ENCODE measurements around the gene SYT7. TPM values are rescaled to one million over a fixed set of nuclear protein-coding genes. Genes with fewer than 3 reads are reported as not detected.

SYT7 gene
- total and polyA plus RNA-seq, 5 donors = 17.4 to 48.3 (median 40.3) TPM

DNA sequence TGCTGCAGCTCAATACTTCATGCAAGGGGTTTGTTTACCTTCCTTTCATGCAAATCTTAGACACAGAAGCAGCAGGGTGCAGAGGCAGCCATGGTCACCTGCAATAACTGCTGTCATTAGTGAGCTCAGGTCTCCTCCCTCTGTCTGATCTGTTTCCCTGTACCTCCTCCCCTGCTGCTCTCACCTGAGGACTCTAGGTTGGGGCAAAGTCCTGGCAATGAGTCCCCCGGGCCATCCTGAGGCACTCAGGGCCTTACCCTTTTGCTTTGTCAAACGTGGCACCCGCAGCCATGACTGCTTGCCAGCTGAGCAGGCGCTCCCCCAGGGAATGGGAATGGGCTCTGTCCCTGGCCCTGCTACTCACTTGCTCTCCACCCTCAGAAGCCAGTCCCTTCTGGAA is 68.4 kb downstream of the SYT7 start:
- 75% methylated on average over 4 of the region's 4 CpGs for WGBS
- H3K27me3 ChIP-seq (ENCODE audit: control insufficient read depth, insufficient read depth) = no peaks in the 10 kb centered on the region
- no peak for ATAC-seq
- intact Hi-C loops (cut with DNase I) = loop anchor here in 2 of 4 donors (10.0 kb wide), 2 partner anchors 58 to 68 kb away; no protein-coding TSS in a partner anchor
- peak in 1 of 3 donors; percentile 26 for DNase-seq
- H3K4me1 ChIP-seq (ENCODE audit: control insufficient read depth, insufficient read depth, low read length) = no peaks in the 10 kb centered on the region
- no peaks in the 10 kb centered on the region for H3K9me3 ChIP-seq (ENCODE audit: control insufficient read depth, low read length)
- H3K27ac ChIP-seq (ENCODE audit: low read length) = no peak overlapping the region
- no peak overlapping the region for H3K4me3 ChIP-seq (ENCODE audit: low read length)

DNA sequence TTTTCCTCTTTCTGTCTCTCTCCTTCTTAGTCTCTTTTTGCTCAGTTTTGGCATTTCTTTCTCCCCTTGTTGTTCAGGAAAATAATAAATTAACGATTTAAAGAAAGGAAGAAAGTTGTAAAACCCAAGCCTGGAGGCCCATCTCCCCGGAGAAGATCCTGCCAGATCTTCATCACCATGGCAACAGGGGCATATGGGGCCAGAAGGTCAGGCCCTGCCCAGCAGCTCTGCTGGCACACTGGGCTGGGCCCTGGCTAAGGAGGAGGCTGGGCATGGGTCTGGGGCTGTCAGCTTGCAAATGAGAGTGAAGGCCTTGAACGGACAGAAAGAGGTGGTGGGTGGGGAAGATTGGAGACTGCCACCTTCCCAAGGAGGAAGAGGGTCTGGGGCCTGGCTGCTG is 69.5 kb downstream of the SYT7 start:
- Histone ChIP-seq H3K27me3 (ENCODE audit: control insufficient read depth, insufficient read depth) (no peaks in the 10 kb centered on the region), H3K4me3 (ENCODE audit: low read length) (no peak overlapping the region), H3K9me3 (ENCODE audit: control insufficient read depth, low read length) (no peaks in the 10 kb centered on the region), H3K27ac (ENCODE audit: low read length) (no peak overlapping the region), H3K4me1 (ENCODE audit: control insufficient read depth, insufficient read depth, low read length) (no peaks in the 10 kb centered on the region)
- intact Hi-C loops (cut with DNase I) = loop anchor here in 2 of 4 donors (10.0 kb wide), 2 partner anchors 57 to 67 kb away; no protein-coding TSS in a partner anchor
- DNase-seq = peak in 1 of 3 donors; percentile 18
- WGBS = 56% methylated on average over 3 of the region's 3 CpGs
- ATAC-seq = no peak

DNA sequence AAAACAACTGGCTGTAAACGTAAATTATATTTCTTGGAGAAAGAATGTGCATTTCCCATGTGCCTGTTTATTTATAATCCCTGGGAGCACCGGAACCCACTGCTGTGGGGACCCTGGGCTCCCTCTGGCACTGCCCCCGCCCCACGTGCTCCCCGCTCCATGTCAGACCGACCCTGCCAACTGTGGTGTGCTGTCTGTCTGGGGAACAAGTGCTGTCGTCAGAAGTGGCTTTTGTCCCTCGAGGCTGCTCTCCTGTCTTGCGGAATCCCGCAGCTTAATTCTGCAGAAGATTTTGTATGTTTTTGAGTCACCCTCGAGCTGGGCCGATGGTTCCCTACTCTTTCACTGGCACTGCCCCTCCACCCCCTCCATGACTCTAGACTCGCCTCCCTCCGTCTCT is 69.9 kb downstream of the SYT7 start:
- Histone ChIP-seq H3K4me1 (ENCODE audit: control insufficient read depth, insufficient read depth, low read length) (no peaks in the 10 kb centered on the region), H3K4me3 (ENCODE audit: low read length) (no peak overlapping the region), H3K27ac (ENCODE audit: low read length) (no peak overlapping the region), H3K27me3 (ENCODE audit: control insufficient read depth, insufficient read depth) (no peaks in the 10 kb centered on the region), H3K9me3 (ENCODE audit: control insufficient read depth, low read length) (no peaks in the 10 kb centered on the region)
- WGBS = 75% methylated on average over 14 of the region's 14 CpGs
- intact Hi-C loops (cut with DNase I) = loop anchor here in 2 of 4 donors (10.0 kb wide), 2 partner anchors 56 to 66 kb away; no protein-coding TSS in a partner anchor
- no peak for ATAC-seq
- DNase-seq = peak in 1 of 3 donors; percentile 42

DNA sequence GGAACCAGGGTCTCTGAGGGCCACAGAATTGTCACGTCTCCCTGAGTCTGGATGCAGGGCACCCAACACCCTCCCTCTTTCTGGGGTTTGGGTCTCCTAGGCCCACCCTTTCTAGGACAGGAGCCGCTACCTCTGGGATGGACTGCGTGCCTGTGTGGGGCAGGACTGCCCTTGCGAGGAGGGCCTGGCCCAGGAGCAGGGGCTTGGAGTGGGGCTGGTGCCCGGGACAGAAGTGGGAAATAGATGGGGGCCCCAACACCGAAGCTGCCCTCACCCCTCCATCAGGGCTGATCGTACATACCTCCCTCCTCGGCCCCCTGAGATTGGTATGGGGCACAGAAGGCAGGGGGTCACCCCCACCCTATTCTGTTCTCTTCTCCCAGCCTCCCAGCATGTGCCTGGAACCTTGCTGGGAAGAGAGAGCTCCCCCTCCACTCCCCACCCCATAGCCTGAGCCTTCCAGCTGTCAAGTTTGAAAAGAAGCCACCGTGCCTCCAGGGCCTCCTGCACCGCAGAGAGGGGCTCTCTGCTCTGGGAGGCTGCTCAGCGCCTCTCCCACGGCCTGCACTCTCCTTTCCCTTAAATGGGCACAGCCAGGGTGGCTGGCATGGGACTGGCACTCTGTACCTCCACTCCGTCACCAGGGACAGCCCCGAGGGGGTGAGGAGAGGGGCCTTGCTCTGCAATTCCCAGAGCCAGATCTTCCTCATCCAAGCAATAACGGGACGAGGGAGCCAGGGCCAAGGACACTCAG is 70.5 kb downstream of the SYT7 start:
- Histone ChIP-seq H3K4me1 (ENCODE audit: control insufficient read depth, insufficient read depth, low read length) (no peaks in the 10 kb centered on the region), H3K27me3 (ENCODE audit: control insufficient read depth, insufficient read depth) (no peaks in the 10 kb centered on the region), H3K27ac (ENCODE audit: low read length) (peak overlapping the region; percentile 16), H3K4me3 (ENCODE audit: low read length) (no peak overlapping the region), H3K9me3 (ENCODE audit: control insufficient read depth, low read length) (no peaks in the 10 kb centered on the region)
- intact Hi-C loops (cut with DNase I) = loop anchor here in 2 of 4 donors (10.0 kb wide), 2 partner anchors 56 to 66 kb away; no protein-coding TSS in a partner anchor
- ATAC-seq = peak in 1 of 2 donors; percentile 20
- WGBS = 77% methylated on average over 16 of the region's 16 CpGs
- DNase-seq = peak in 1 of 3 donors; percentile 18

DNA sequence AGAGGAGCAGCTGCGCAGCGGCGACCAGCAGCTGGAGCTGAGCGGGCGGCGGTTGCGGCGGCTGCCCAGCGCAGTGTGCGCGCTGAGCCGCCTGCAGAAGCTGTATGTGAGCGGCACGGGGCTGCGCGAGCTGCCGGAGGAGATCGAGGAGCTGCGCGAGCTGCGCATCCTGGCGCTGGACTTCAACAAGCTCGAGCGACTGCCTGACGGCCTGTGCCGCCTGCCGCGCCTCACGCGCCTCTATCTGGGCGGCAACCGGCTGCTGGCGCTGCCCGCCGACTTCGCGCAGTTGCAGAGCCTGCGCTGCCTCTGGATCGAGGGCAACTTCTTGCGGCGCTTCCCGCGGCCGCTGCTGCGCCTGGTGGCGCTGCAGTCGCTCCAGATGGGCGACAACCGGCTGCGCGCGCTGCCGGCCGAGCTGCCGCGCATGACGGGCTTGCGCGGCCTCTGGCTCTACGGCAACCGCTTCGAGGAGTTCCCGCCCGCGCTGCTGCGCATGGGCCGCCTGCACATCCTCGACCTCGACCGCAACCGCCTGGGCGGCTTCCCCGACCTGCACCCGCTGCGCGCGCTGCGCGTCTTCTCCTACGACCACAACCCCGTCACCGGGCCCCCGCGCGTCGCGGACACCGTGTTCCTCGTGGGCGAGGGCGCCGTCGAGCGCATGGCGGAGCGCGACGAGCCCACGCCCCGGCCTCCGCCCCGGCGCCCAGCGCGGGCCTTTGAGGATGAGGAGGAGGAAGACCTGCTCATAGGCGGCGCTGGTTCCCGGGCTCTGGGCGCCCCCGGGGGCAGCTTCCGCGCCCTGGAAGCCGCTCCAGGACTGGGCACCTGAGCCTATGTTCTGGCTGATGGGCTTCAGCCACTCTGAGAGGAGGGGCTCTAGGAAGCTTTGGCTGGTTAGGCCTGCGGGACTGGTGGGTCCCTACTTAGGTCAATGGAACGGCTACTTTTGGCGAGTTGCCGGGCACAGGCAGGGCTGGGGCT is 71.5 kb downstream of the SYT7 start:
- WGBS = 5% methylated on average over 117 of the region's 117 CpGs
- no peak overlapping the region for H3K27ac ChIP-seq (ENCODE audit: low read length)
- DNase-seq = peak; percentile 79 to 88 (median 88)
- intact Hi-C loops (cut with DNase I) = loop anchor here in 2 of 4 donors (10.0 kb wide), 2 partner anchors 55 to 65 kb away; no protein-coding TSS in a partner anchor
- H3K4me1 ChIP-seq (ENCODE audit: control insufficient read depth, insufficient read depth, low read length) = no peaks in the 10 kb centered on the region
- peak; percentile 83 to 85 for ATAC-seq
- peak overlapping the region; percentile 6 for H3K4me3 ChIP-seq (ENCODE audit: low read length)
- no peaks in the 10 kb centered on the region for H3K27me3 ChIP-seq (ENCODE audit: control insufficient read depth, insufficient read depth)
- H3K9me3 ChIP-seq (ENCODE audit: control insufficient read depth, low read length) = no peaks in the 10 kb centered on the region

DNA sequence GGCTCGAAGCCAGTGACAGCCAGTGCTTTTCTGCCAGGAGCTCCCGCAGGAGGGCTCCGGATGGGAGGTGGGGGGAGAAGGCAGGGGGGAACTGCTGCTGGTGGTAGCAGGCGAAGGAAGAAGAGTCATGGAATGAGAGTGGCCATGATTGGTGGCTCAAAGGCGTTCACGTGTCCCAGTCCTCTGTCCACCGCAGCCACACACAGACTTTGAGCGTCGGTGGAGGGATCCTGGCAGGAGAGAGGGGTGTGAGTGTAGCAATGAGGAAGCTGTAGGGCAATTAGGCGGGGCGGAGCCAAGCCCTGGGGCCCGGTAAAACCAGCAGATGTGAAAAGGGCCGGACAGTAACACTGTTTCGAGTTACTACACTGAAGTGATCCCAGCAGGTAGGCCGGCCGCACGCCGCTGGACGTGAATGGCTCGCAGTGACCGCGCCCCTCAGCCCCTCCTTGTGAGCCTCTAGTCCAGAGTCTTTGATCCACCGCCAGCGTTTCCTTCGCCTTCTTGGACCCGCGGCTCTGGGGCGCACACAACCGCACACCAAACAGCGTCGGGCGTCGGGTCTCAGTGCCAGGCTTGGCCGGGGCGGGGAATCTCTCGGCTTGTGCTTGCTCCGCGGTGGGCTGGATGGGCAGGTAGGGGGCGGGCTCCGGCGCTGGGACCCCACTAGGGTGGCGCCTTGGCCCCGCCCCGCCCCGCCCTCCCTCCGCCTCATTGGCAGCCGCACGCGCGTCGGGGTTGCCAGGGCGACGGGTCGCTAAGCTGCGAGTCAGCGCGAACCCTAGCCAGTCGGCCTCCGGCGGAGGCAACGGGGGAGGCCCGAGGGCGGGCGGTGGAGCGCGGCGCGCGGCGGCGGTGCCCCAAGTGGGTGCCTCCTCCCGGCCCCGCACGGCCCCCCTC is 72.7 kb downstream of the SYT7 start, which contains the start of gene LRRC10B:
Gene LRRC10B, plus strand, starts transcription at position 788 of the 900 bp plus-strand sequence. CDS start 250 bp downstream, outside the sequence.
- H3K4me1 ChIP-seq (ENCODE audit: control insufficient read depth, insufficient read depth, low read length) = no peaks in the 10 kb centered on the region
- peak within 1 kb of the TSS; percentile 6 for H3K4me3 ChIP-seq (ENCODE audit: low read length)
- WGBS = 4% methylated on average over 74 of the region's 74 CpGs
- no peaks in the 10 kb centered on the region for H3K9me3 ChIP-seq (ENCODE audit: control insufficient read depth, low read length)
- H3K27me3 ChIP-seq (ENCODE audit: control insufficient read depth, insufficient read depth) = no peaks in the 10 kb centered on the region
- DNase-seq (peak in 2 of 3 donors; percentile 66 to 76), ATAC-seq (peak in 1 of 2 donors; percentile 10)
- intact Hi-C loops (cut with DNase I) = no loop called here
- H3K27ac ChIP-seq (ENCODE audit: low read length) = no peak within 1 kb of the TSS

DNA sequence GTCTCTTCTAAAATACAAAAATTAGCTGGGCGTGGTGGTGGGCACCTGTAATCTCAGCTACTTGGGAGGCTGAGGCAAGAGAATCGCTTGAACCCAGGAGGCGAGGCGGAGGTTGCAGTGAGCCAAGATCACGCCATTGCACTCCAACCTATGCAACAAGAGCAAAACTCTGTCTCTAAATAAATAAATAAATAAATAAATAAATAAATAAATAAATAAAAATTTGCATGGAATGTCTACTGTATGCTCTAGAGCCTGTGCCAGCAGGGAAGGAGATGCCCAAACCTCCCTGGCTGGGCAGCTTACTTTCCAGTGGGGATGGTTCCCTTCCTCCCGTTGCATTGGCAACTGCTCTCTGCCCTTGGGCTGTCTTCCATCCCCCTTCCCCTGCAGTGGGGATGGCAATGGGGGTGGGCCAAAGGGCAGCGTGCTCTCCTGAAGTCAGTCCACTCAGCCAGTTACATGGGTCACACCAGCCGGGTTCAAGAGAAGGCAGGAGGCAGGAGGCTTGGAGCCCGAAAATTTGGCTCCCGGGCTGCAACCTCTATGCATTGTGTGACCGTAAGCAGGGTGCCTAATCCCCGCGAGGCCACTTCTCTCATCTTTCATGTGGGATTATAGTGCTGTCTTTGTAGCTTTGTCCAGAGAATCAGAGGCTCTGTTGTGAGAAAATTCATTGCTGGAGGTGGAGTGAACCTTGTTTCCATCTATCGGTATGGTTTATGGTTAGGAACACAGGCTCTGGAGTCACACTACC is 73.7 kb downstream of the SYT7 start:
- DNase-seq = peak in 1 of 3 donors; percentile 19
- no peak for ATAC-seq
- Histone ChIP-seq H3K27me3 (ENCODE audit: control insufficient read depth, insufficient read depth) (no peaks in the 10 kb centered on the region), H3K9me3 (ENCODE audit: control insufficient read depth, low read length) (no peaks in the 10 kb centered on the region), H3K27ac (ENCODE audit: low read length) (no peak overlapping the region), H3K4me1 (ENCODE audit: control insufficient read depth, insufficient read depth, low read length) (no peaks in the 10 kb centered on the region), H3K4me3 (ENCODE audit: low read length) (no peak overlapping the region)
- intact Hi-C loops (cut with DNase I) = no loop called here
- 74% methylated on average over 14 of the region's 14 CpGs for WGBS

DNA sequence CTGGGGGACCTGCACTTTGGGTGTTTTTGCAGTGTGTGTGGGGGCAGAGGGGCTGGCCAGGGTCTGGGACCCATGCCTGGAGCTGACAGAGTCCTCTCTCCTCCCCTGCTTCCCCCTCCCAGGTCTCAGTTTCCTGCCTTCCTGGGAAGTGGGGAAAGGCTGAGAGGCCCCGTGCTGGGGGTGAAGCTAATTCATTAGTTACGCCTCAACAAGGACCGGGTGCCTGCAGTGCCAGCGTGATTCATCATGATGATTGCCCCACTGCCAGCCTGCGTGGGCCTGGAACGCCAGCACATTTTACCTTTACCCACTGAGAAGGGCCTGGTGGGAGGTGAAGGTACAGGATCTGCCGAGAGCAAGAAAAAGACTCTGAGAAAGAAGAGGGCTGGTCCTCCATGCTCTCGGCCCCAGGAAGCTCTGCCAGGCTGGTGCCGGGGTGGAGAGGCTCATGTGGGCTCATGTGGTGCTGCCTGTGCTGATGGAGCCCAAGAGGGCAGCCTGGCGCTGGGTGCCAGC is 75.2 kb downstream of the SYT7 start:
- H3K9me3 ChIP-seq (ENCODE audit: control insufficient read depth, low read length) = no peaks in the 10 kb centered on the region
- H3K4me1 ChIP-seq (ENCODE audit: control insufficient read depth, insufficient read depth, low read length) = no peaks in the 10 kb centered on the region
- DNase-seq (peak in 1 of 3 donors; percentile 6), ATAC-seq (no peak)
- WGBS = 61% methylated on average over 10 of the region's 10 CpGs
- H3K4me3 ChIP-seq (ENCODE audit: low read length) = no peak overlapping the region
- H3K27ac ChIP-seq (ENCODE audit: low read length) = no peak overlapping the region
- no peaks in the 10 kb centered on the region for H3K27me3 ChIP-seq (ENCODE audit: control insufficient read depth, insufficient read depth)
- intact Hi-C loops (cut with DNase I) = no loop called here

DNA sequence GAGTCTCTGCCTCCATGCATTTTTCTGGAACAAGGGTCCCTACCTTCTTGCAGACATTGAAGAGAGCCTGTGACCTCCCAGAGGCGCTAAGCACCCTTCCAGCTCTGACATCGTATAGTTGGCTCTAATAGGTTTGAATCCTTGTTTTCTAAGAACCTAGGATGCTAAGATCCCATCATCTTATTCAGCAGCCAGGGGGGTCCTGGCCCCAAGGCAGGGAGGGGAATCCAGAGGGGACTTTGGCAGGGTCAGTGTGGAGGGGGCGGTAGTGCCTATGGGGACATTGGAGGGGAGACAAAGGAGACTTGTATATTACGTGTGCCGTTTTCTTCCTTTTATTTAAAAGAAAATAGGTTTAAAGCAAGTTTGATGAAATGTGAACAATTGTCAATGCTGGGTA is 75.8 kb downstream of the SYT7 start:
- no peaks in the 10 kb centered on the region for H3K27me3 ChIP-seq (ENCODE audit: control insufficient read depth, insufficient read depth)
- H3K4me1 ChIP-seq (ENCODE audit: control insufficient read depth, insufficient read depth, low read length) = no peaks in the 10 kb centered on the region
- H3K27ac ChIP-seq (ENCODE audit: low read length) = no peak overlapping the region
- H3K9me3 ChIP-seq (ENCODE audit: control insufficient read depth, low read length) = no peaks in the 10 kb centered on the region
- DNase-seq (no peak), ATAC-seq (no peak)
- WGBS = 90% methylated on average over 5 of the region's 5 CpGs
- no peak overlapping the region for H3K4me3 ChIP-seq (ENCODE audit: low read length)
- intact Hi-C loops (cut with DNase I) = no loop called here

Data from right cardiac atrium (tissue), 5 donors.